ELR (cell line): ENCODE results near the gene QRICH2.
A peak's percentile ranks its signal among the peaks of the same experiment; 100 is the strongest.
"Not testable (repeated sequence)": the region's sequence is repeated elsewhere in the genome, so short reads cannot be mapped to it uniquely, and the experiment has no call there.

Experiments
- DNase-seq: peaks from one replicate; pipeline ENCODE4 v3.0.0-alpha.2; 2015; ENCODE audit warnings: low read depth

QRICH2 gene

DNA sequence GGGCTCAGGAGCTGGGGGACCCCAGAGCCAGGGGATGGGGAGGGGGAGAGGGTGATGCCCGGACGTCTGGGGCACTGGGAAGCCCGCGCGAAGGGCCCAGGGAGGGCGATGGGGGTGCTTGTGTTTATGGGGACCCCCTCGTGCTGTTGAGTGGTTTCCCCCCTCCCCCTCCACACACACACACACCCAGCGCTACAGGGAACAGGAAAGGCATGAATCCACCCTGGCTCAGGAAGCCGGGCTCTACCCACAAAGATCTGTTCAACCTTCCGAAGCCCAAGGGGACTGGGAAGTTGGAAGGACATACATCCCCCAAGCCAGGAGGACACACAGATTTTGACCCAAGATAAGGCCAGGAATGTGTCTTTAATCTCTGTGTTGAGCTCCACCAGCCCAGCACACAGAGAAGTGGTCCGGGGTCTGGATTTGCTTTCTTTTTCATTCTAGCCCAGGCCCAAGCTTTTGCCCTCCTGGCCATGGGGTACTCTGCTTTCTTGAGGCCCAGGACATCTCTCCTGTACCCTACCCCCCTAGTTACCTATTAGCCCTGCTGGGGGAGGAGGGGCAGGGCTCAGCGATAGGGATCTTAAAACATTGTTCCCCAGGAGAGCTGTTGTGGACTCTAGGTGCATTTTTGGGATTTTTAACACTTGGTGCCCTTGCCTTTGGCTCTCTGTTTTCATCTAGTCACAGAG is 41.7 kb downstream of the QRICH2 start:
- DNase-seq: peak; percentile 74

DNA sequence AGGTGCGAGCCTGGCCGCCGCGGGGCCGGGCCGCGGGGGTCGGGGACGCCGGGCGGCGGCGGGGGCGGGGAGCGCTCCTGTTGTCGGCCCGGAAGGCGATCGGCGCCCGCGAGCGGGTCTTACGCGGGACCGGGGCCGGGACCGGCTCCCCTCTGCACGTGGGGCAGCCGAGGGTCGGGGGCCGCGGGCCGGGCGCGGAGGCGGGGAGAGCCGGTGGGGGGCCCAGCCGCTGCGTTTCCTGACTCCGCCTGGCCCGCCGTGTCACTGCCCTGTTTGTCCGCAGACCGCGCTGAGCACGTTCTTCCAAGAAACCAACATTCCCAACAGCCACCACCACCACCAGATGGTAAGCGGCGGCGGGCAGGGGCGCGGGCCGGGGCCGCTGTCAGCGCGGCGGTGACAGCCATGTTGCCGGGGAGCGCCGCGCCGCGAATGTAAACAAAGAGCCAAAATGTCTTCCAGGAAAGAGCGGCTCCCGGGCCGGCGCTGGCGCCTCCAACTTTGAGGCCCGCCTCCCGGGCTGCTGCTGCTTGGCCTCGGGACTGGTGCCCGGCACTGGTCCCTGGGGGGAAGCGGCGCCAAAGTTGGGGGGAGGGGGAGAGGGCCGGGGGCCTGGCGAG is 42.3 kb downstream of the QRICH2 start:
- peak; percentile 69 for DNase-seq

DNA sequence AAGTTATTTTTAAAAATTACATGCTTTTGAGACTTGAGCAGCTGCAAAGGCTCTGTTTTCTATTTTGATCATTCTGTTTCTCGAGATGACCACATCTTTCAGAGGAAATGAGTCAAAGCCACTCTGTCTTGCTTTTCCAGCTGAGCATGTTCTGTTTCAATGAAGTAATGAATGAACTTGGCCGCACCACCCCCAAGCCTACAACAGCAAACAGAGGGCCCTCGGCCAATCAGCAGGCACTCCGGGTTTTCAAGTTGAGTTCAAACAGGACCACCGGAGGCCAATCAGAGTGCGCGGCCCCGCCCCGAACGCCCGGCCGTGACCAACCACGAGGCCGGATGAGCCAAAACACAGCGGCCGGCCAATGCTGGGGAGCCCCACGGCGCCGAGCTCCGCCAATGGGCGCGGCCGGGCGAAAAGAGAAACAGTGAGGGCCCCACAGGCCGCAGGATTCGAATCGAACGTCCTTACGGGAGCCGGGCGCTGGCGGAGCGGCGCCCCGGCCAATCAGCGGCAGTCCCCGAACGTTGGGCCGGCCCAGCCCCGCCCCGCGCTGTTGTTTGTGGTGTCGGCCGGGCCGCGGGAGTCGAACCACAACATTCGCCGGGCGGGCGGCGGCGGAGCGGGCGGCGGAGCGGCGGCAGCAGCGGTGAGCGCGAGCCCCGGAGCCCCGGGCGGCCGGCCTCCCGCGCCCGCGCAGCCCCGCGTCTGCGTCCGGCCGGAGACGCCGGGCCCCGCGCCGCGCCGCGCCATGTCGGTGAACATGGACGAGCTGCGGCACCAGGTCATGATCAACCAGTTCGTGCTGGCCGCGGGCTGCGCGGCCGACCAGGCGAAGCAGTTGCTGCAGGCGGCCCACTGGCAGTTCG is 43.1 kb downstream of the QRICH2 start, which contains the start of gene UBALD2:
TSS of gene UBALD2 (plus strand) at position 594 of the 869 bp plus-strand sequence. CDS start at position 752, 158 bp downstream.
- peak; percentile 100 for DNase-seq

DNA sequence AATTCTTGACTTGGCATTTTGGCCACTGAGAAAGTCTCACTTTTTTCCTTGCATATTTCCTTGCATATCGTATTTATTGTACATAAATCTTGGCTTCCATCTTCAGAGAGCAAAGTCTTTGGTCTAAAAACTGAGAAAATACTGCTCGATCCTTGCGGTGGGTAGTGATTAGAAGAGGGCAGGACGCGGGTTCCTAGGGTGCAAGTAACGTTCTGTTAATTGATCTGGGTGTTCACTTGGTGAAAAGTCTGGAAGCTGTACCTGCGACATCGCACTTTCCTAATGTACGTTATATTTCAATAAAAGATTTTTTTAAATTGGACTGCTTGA is 43.7 kb downstream of the QRICH2 start:
- no peak for DNase-seq

DNA sequence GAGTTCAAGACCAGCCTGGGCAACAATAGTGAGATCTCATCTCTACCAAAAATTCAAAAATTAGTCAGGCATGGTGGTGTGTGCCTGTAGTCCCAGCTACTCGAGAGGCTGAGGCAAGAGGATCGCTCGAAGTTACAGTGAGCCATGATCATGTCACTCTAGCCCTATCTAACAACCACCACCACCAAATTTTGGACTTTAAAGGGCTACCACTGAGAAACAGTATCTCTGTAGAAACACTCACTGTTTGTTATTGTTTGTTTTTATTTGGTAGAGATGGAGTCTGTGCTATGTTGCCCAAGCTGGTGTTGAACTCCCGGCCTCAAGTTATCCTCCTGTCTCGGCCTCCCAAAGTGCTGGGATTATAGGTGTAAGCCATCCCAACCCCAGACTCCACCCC is 44.2 kb downstream of the QRICH2 start:
- no peak for DNase-seq

DNA sequence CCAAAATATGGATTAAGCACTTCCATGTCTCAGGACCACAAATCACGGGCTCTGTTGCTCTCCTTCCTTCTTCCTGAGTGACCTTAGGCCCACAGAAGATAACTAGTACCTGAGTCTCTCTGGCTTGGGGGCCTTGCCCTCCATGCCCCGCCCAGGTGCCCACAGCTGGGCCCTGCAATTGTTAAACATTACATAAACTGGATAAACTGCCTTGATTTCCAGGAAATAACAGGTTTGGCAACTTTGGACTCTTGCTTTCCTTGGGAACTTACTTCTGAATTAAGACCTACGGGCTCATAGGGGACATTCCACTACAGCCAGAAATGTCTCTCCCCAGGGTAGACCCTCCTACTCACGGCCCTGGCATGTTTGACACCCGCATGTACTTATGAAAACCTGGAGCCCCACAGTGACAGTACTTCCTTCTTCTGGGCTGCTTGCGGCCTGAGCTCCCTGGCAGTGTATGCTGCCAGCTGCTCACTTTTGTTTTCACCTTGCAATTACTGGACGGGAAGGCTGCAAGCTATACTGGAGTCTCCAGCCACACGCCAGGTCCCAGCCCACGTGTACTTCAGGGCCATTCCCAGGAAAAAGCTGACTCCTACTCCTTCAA is 45.2 kb downstream of the QRICH2 start:
- DNase-seq: no peak

DNA sequence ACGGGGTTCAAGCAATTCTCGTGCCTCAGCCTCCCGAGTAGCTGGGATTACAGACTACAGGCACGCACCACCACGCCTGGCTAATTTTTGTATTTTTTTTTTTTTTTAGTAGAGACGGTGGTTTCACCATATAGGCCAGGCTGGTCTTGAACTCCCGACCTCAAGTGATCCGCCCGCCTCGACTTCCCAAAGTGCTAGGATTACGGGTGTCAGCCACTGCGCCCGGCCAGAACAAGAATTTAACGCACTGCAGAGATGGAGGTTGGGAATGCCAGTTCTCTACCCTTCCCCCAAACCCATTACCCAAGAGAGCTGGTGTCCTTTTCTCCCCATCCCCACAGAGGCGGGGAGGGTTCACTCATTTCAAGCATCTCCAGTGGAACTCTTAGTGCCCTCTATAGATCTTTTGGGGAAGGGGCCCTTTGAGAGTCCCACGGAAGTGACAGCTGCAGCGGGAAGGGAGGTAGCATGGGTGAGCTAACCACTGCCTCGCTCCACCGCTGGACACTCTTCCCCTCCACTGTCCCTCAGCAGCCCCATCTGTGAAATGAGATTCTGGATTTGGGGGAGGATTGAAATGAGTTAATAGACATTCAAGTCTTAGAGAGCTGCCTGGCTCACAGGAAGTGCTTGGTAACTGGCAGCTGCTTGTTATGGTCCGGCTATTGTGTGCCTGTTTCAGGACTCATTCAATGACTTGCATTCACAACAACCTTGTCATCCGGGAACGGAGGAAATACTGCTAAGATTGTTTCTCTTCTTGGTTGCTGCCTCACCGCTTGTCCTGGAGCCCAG is 46.5 kb downstream of the QRICH2 start:
- no peak for DNase-seq

DNA sequence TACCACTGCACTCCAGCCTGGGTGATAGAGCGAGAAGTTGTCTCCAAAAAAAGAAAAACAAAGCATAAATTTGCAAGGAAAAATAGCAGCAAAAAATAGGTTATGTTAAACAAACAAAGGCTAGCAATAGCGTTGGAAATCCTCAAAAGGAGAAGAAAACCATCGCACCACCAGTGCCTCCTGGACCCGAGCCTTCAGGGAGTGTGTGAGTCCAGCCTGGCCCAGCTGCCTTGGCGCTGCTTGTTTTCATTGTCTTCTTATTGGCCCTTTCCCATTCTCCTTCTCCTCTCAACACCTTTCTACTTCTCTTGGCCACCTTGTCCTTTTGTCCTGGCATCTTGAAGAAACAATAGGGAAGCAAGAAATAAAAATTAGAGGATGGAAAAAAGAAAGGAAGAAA is 47.4 kb downstream of the QRICH2 start:
- no peak for DNase-seq

DNA sequence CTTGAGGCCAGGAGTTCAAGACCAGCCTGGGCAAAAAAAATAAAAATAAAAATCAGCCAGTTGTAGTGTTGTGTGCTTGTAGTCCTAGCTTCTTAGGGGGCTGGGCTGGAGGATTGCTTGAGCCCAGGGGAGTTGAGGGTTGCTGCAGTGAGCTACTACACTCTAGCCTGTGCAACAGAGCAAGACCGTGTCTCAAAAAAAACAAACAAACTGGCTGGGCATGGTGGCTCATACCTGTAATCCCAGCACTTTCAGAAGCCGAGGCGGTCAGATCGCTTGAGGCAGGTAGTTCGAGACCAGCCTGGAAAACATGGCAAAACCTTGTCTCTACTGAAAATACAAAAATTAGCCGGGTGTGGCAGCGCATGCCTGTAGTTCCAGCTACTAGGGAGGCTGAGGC is 47.9 kb downstream of the QRICH2 start:
- DNase-seq: no peak

DNA sequence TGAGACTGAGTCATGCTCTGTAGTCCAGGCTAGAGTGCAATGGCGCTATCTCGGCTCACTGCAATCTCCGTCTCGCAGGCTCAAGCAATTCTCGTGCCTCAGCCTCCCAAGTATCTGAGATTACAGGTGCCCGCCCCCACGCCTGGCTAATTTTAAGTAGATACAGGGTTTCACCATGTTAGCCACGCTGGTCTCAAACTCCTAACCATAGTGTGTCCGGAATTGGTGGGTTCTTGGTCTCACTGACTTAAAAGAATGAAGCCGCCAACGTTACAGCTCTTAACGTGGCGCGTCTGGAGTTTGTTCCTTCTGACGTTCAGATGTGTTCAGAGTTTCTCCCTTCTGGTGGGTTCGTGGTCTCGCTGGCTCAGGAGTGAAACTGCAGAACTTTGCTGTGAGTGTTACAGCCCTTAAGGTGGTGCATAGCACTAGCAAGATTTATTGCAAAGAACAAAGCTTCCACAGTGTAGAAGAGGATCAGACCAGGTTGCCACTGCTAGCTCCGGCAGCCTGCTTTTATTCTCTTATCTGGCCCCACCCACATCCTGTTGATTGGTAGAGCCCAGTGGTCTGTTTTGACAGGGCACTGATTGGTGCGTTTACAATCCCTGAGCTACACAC is 51.5 kb downstream of the QRICH2 start:
- not testable (repeated sequence) for DNase-seq

DNA sequence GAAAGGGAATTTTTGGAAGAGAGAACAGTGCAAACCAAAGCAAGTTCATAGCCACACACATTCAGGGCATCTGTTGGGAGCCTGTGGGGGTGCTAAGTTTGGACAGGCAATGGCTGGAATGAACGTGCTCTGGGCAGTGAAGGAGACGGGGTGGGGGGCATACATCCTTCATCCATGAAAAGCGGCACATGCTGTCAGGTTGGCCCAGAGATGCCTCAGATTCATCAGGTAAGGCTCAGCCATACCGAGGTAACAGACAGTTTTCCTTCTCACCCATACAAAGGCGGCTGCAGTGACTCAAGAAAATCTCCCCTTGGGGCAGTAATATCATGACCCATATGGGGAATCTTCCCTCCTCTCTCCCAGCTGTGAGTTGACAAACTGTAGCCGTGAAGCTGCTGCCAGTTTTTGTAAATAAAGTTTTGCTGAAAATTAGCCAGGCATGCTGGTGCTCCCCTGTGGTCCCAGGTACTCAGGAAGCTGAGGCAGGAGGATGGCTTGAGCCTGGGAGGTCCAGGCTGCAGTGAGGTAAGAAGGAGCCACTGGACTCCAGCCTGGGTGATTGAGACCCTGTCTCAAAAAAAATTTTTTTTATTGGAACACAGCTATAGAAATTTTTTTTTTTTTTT is 52.2 kb downstream of the QRICH2 start:
- peak; percentile 64 for DNase-seq

DNA sequence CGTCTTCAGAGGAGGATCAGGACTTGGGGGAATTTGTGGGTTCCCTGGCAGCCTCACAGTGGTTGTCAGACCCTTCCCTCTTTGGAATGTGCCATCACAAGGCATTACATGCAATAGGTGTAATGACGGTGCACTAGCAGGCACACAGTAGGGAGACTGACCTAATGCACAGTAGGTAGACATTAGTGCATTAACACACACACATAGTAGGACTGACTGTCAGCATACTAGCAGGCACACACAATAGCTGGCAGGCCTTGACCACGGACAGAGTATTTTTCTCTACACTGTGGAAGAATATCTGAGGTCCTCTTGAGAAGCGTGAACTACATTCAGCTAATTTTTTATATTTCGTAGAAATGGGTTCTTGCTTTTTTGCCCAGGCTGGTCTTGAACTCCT is 53.8 kb downstream of the QRICH2 start:
- no peak for DNase-seq

DNA sequence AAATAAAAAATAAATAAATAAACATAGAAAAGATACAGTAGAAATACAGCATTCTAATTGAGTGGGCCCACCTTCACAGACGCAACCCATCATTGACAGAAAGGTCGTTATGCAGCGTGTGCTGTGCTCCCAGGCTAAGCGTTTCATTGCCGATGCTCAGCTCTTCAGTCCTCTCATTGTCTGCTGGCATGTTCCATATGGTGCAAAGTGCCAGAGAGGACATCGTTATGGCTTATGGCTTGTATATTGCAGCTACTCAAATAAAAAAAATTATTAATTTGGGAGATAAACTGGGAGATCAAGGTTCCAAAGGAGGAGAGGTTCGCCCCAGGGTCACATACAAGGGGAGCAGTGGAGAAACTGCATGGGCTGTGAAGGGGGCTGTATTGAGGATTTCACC is 54.2 kb downstream of the QRICH2 start:
- no peak for DNase-seq

DNA sequence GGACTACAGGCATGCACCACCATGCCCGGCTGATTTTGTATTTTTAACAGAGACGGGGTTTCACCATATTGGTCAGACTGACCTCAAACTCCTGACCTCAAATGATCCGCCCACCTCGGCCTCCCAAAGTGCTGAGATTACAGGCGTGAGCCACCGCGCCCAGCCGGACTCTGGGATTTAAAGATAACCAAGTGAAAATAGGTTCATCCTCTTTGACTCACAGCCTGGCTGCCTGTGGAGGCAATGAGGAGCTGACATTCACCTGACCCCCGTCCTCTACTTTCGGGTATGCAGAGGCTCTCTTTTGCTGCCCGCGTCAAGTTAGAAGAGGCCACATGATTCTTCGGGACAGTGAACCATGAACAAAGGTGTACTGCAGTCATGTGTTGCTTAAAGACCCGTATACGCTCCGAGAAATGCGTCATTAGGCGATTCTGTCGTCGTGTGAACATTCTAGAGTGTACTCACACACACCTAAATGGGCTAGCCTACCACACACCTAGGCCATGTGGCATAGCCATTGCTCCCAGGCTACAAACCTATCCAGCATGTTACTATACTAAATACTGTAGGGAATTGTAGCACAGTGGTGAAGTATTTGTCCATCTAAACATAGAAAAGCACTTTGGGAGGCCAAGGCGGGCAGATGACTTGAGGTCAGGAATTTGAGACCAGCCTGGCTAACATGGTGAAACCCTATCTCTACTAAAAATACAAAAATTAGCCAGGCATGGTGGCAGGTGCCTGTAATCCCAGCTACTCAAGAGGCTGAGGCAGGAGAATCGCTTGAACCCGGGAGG is 54.9 kb downstream of the QRICH2 start:
- not testable (repeated sequence) for DNase-seq

DNA sequence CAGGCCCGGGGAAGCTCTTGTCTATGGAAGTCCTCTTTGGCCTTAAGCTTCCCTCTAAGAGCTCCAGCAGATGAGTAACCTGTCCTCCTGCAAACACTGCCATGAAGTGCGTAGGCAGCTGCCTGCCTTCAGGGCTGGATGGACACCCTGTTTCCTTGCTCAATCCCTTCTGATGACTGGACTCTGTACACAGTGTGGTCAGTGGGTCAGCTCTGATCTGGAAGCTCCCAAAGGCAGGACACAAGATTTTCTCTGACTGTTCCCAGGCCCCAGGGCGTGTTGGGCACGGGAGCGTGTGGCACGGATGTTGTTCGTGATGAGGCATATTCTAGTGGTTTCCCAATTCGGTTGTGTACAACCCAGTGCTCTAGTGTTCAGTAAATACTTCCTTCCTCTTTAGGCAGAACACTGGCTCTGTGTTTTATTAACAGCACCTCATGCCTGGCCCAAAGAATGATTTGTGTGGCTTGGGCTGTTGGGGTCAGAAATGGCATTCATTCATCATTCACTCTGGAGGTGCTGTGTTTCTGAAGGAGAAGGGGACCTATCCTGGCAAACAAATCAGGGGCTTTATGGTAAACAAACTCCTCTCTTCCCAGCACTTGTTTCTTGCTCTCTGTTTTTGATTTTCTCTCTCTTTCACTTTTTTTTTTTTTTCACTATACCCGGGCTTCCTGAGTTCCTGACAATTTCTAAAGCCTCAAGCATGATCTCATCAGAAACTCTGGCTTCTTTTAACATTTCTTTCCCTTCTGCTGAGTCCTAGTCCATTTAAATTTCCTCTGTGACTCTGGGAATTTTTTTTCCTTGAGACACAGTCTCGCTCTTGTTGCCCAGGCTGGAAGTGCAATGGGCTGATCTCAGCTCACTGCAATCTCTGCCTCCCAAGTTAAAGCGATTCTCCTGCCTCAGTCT is 55.8 kb downstream of the QRICH2 start:
- peak; percentile 100 for DNase-seq

DNA sequence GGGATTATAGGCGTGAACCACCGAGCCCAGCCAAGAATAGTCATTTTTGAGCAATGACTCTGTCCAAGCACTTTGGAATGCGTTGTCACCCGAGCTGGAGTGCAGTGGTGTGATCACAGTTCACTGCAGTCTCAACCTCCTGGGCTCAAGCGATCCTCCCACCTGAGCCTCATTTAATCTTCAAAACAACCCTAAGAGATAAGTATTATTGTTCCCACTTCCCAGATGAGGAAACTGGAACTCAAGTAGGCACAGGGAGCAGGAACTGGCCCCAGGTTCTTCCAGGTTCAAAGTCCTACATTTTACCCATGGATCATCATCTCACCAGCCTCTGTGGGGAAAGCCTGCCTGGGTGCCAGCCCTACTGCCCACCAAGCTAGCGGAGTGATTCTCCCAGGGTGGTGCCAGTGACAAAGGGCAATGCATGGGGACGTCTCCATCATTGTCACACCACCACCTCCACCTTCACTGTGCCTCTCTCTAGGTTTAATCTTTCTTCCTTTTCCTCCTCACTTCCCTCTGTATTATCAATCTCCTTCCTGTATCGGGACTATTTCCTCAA is 56.5 kb downstream of the QRICH2 start:
- DNase-seq: peak; percentile 46

DNA sequence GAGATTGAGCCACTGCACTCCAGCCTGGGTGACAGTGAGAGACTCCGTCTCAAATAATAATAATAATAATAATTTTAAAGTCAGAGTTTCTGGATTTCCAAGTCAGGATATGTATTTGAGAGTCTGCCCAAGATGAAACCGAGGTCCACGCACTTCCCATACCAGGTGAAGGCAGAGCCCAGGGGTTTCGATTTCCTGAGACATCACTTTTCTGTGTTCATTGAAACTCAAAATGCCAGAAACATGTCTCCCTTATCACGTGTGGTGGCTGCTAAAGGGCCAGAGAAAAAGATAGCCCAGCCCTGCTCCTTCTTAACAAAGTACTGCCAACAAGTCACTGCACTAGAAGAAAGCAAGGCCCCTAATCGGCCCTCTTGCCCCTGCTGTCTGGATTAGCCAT is 57.9 kb downstream of the QRICH2 start:
- DNase-seq: no peak

DNA sequence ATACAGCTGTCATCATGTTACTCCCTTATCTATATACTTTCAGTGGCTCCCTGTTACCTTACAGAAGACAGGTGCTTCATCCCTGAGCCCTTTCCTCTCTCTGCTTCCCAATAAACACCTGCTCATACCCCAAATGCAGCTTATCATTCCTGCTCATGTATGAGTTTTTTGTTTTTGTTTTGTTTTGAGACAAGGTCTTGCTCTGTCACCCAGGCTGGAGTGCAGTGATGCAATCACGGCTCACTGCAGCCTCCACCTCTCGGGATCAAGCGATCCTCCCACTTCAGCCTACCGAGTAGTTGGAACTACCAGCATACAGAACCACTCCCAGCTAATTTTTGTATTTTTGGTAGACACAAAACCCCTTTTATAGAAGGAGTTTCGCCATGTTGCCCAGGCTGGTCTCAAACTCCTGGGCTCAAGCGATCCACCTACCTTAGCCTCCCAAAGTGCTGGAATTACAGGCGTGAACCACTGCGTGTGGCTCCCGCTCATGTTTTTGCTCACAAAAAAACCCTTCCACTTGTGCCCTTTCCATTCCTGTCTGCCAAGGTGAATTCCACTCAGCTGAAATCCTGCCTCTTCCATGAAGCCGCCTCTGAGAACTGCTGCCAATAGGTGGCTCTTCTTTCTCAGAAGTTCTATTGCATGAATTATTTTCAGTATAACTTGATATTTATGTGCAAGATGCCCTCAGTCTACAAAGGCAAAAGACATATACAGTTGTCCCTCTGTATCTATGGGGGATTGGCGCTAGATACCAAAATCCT is 59.9 kb downstream of the QRICH2 start:
- DNase-seq: no peak
